ENCODE data around the gene ETDA. TPM values are rescaled to one million over a fixed set of nuclear protein-coding genes. Genes with fewer than 3 reads are reported as not detected.

ETDA gene
- total and polyA plus RNA-seq, 2 donors (not counting 1 experiment from before 2014, with no cell fraction given), result not detected

DNA sequence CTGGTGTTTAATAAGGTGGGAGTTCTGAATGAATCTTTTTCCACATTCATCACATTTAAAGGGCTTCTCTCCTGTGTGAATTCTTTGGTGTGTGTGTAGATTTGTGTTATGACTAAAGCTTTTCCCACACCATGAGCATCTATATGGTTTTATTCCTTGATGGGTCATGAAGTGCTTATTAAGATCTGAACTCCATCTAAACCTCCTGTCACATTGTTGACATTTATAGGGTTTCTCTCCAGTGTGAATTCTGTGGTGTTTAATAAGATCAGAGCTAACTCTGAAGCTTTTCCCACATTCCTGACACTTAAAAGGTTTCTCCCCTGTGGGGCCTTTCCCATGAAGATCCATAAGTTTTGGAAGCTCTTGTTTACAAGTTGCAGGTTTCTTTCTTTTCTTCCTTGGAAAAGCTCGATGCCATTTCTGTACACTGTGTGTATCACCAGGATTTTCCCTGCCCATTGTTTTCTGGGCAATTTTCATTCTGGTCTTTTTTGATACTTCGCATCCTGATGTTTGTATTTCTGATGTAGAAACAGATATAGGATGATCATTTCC is 35.5 kb downstream of the ETDA start:
- intact Hi-C loops (cut with micrococcal nuclease), result no loop called here
- Histone ChIP-seq H3K4me2 (replicated peaks; ENCODE audit: low read depth, low read length, poor library complexity, severe bottlenecking) (no peak overlapping the region), H3K9ac (ENCODE audit: low read length) (no peak overlapping the region), H3K4me1 (ENCODE audit: control insufficient read depth in 2 of 2, insufficient read depth in 2 of 2, low read length in 2 of 2) (no peaks in the 10 kb centered on the region), H3K27me3 (replicated peaks in 1 of 4; ENCODE audit: control extremely low read depth in 1 of 4, control insufficient read depth in 3 of 4, insufficient read depth in 4 of 4, low read length in 3 of 4) (peaks cover 0 to 2% (median 0%) of the 10 kb centered on the region in 4 experiments), H4K20me1 (ENCODE audit: control insufficient read depth, insufficient read depth, low read length, poor library complexity, severe bottlenecking) (no peaks in the 10 kb centered on the region), H3K4me3 (ENCODE audit: control extremely low read depth in 1 of 5, extremely low read depth in 1 of 5, insufficient read depth in 1 of 5, low read depth in 2 of 5, low read length in 4 of 5) (no peak overlapping the region), H3K9me3 (ENCODE audit: control extremely low read depth in 1 of 3, control insufficient read depth in 2 of 3, insufficient read depth in 1 of 3, low read length in 2 of 3) (peaks cover 2 to 55% (median 20%) of the 10 kb centered on the region in 3 donors), H3K79me2 (ENCODE audit: control insufficient read depth, insufficient read depth, low read length) (no peaks in the 10 kb centered on the region), H3K27ac (ENCODE audit: low read length in 2 of 2) (no peak overlapping the region), H2AFZ (ENCODE audit: insufficient read depth, low read depth, low read length, poor library complexity, severe bottlenecking) (no peak overlapping the region), H3K36me3 (replicated peaks in 1 of 2; ENCODE audit: control extremely low read depth in 1 of 2, control insufficient read depth in 1 of 2, extremely low read depth in 1 of 2, insufficient read depth in 2 of 2, low read length in 1 of 2) (peaks cover 0 to 15% of the 10 kb centered on the region in 2 experiments)
- Mint-ChIP-seq H3K27ac (no peak overlapping the region), H3K4me1 (no peaks in the 10 kb centered on the region), H3K27me3 (no peaks in the 10 kb centered on the region), H3K9me3 (ENCODE audit: insufficient read depth) (peaks cover 6% of the 10 kb centered on the region), H3K4me3 (no peak overlapping the region)
- WGBS (ENCODE audit: insufficient coverage), result no CpG with 5 or more reads among the region's 2 CpGs
- DNase-seq (peak; percentile 3), ATAC-seq (ENCODE audit: low read depth) (no peak)
- TF ChIP-seq, protein P1, sequence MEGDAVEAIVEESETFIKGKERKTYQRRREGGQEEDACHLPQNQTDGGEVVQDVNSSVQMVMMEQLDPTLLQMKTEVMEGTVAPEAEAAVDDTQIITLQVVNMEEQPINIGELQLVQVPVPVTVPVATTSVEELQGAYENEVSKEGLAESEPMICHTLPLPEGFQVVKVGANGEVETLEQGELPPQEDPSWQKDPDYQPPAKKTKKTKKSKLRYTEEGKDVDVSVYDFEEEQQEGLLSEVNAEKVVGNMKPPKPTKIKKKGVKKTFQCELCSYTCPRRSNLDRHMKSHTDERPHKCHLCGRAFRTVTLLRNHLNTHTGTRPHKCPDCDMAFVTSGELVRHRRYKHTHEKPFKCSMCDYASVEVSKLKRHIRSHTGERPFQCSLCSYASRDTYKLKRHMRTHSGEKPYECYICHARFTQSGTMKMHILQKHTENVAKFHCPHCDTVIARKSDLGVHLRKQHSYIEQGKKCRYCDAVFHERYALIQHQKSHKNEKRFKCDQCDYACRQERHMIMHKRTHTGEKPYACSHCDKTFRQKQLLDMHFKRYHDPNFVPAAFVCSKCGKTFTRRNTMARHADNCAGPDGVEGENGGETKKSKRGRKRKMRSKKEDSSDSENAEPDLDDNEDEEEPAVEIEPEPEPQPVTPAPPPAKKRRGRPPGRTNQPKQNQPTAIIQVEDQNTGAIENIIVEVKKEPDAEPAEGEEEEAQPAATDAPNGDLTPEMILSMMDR (IDR thresholded peaks at IDR 0.05), result no peak
- TF ChIP-seq EZH2 (IDR thresholded peaks at IDR 0.05; ENCODE audit: borderline replicate concordance, insufficient read depth, low read depth, low read length, poor library complexity, severe bottlenecking), result no peak
- POLR2A ChIA-PET, result no interaction called here
- CTCF ChIA-PET, result no interaction called here

DNA sequence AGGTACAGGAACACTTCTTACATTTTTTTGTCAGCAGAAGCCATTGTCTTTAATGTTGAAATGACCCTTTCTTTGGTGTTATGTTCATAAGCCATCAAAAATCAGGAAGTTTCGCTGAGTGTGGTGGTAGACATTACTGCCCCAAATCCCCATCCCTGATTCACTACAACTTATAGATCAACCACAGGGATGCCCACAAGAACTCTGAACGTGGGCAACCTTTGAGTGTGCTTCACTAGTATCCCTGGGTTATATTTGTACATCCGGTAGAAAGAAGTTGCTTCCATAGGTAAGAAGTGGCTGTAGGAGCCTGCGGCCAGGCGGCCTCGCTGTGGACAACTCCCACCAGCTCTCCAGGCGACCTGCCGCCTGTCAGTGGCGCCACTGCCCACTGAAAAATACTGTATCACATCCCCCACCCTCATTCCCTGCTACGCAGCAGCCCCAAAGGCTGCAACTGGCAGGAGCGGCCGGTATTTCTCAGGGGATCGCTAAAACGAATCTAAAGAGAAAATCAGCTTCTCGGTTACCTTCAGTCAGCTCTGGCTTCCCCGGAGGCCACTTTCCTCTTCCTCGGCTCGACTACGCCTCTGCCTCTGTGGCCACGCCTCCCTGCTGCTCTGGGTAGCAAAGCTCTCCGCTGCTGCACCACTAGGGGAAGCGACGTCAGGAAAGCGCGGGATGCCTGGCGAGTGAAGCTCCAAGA is 43.5 kb downstream of the ETDA start:
- peaks cover 0 to 8% of the 10 kb centered on the region in 2 experiments for H3K36me3 ChIP-seq (replicated peaks in 1 of 2; ENCODE audit: control extremely low read depth in 1 of 2, control insufficient read depth in 1 of 2, extremely low read depth in 1 of 2, insufficient read depth in 2 of 2, low read length in 1 of 2)
- peak overlapping the region; percentile 69 for H3K4me2 ChIP-seq (replicated peaks; ENCODE audit: low read depth, low read length, poor library complexity, severe bottlenecking)
- Mint-ChIP-seq H3K4me3 (peak overlapping the region; percentile 93), H3K27me3 (no peaks in the 10 kb centered on the region), H3K9me3 (ENCODE audit: insufficient read depth) (no peaks in the 10 kb centered on the region), H3K27ac (peak overlapping the region; percentile 84), H3K4me1 (peaks cover 13% of the 10 kb centered on the region)
- H2AFZ ChIP-seq (ENCODE audit: insufficient read depth, low read depth, low read length, poor library complexity, severe bottlenecking), result peak overlapping the region; percentile 77
- ChIA-PET POLR2A (no interaction called here), CTCF (interaction anchor here (1.3 kb wide), 1 partner anchor 11 kb away, joined by 4 read pairs; no protein-coding TSS in a partner anchor)
- DNase-seq (peak; percentile 62), ATAC-seq (ENCODE audit: low read depth) (peak; percentile 95)
- H3K4me3 ChIP-seq (ENCODE audit: control extremely low read depth in 1 of 5, extremely low read depth in 1 of 5, insufficient read depth in 1 of 5, low read depth in 2 of 5, low read length in 4 of 5), result peak overlapping the region; percentile 51 to 72 (median 69)
- H3K9me3 ChIP-seq (ENCODE audit: control extremely low read depth in 1 of 3, control insufficient read depth in 2 of 3, insufficient read depth in 1 of 3, low read length in 2 of 3), result no peaks in the 10 kb centered on the region
- TF ChIP-seq EZH2 (IDR thresholded peaks at IDR 0.05; ENCODE audit: borderline replicate concordance, insufficient read depth, low read depth, low read length, poor library complexity, severe bottlenecking), result no peak
- TF ChIP-seq, protein P1 (IDR thresholded peaks at IDR 0.05), result peak; percentile 23
- H4K20me1 ChIP-seq (ENCODE audit: control insufficient read depth, insufficient read depth, low read length, poor library complexity, severe bottlenecking), result no peaks in the 10 kb centered on the region
- intact Hi-C loops (cut with micrococcal nuclease), result loop anchor here (1.0 to 5.0 kb wide), 2 partner anchors 127 to 226 kb away; partner anchors contain the start of gene SMIM10L2A
- 0% methylated on average over 7 of the region's 26 CpGs for WGBS (ENCODE audit: insufficient coverage)
- H3K79me2 ChIP-seq (ENCODE audit: control insufficient read depth, insufficient read depth, low read length), result no peaks in the 10 kb centered on the region
- peak overlapping the region; percentile 45 to 57 for H3K27ac ChIP-seq (ENCODE audit: low read length in 2 of 2)
- H3K4me1 ChIP-seq (ENCODE audit: control insufficient read depth in 2 of 2, insufficient read depth in 2 of 2, low read length in 2 of 2), result peaks cover 0 to 11% of the 10 kb centered on the region in 2 donors
- no peaks in the 10 kb centered on the region for H3K27me3 ChIP-seq (replicated peaks in 1 of 4; ENCODE audit: control extremely low read depth in 1 of 4, control insufficient read depth in 3 of 4, insufficient read depth in 4 of 4, low read length in 3 of 4)
- peak overlapping the region; percentile 65 for H3K9ac ChIP-seq (ENCODE audit: low read length)

All from B cell (primary cell).